ENCODE measurements around the gene UBR1.
A peak's percentile ranks its signal among the peaks of the same experiment; 100 is the strongest.
"Not testable (repeated sequence)": the region's sequence is repeated elsewhere in the genome, so short reads cannot be mapped to it uniquely, and the experiment has no call there.

Gene UBR1

GRCh38 chr15:43105778-43106485 is at the start of gene UBR1:
TSS of gene UBR1 (minus strand) at chr15:43106038. CDS start at chr15:43106022, 16 bp downstream.
- in situ Hi-C loops (cut with MboI; ENCODE audit: low pct_unique_long_range_greater_than_20kb, low sequenced_read_pairs) = no loop called here
- peak; percentile 91 for DNase-seq

GRCh38 chr15:43153269-43153668 is 47.4 kb upstream of the UBR1 start:
- in situ Hi-C loops (cut with MboI; ENCODE audit: low pct_unique_long_range_greater_than_20kb, low sequenced_read_pairs) = no loop called here
- no peak for DNase-seq

- in situ Hi-C loops (cut with MboI; ENCODE audit: low pct_unique_long_range_greater_than_20kb, low sequenced_read_pairs) = no loop called here
- DNase-seq = no peak
Observed at GRCh38 chr15:43151688-43152087, 45.9 kb upstream of the UBR1 start.

GRCh38 chr15:43150191-43150929 is 44.5 kb upstream of the UBR1 start:
- in situ Hi-C loops (cut with MboI; ENCODE audit: low pct_unique_long_range_greater_than_20kb, low sequenced_read_pairs) = no loop called here
- no peak for DNase-seq

GRCh38 chr15:43146184-43146583 is 40.3 kb upstream of the UBR1 start:
- in situ Hi-C loops (cut with MboI; ENCODE audit: low pct_unique_long_range_greater_than_20kb, low sequenced_read_pairs) = no loop called here
- no peak for DNase-seq

GRCh38 chr15:43144512-43144911 is 38.7 kb upstream of the UBR1 start:
- in situ Hi-C loops (cut with MboI; ENCODE audit: low pct_unique_long_range_greater_than_20kb, low sequenced_read_pairs) = no loop called here
- DNase-seq = peak; percentile 35

GRCh38 chr15:43143203-43143941 is 37.5 kb upstream of the UBR1 start:
- in situ Hi-C loops (cut with MboI; ENCODE audit: low pct_unique_long_range_greater_than_20kb, low sequenced_read_pairs) = no loop called here
- DNase-seq = no peak

- in situ Hi-C loops (cut with MboI; ENCODE audit: low pct_unique_long_range_greater_than_20kb, low sequenced_read_pairs) = no loop called here
- DNase-seq = no peak
Observed at GRCh38 chr15:43135351-43135750, 29.5 kb upstream of the UBR1 start.

GRCh38 chr15:43134157-43134635 is 28.4 kb upstream of the UBR1 start:
- peak; percentile 23 for DNase-seq

GRCh38 chr15:43133430-43134156 is 27.8 kb upstream of the UBR1 start, which contains the start of gene TMEM62:
TSS of gene TMEM62 (plus strand) at chr15:43133586. CDS start at chr15:43133803, 217 bp downstream.
- DNase-seq = peak; percentile 77
- in situ Hi-C loops (cut with MboI; ENCODE audit: low pct_unique_long_range_greater_than_20kb, low sequenced_read_pairs) = no loop called here

More at GRCh38 chr15:43134157-43134635, 28.4 kb upstream of the UBR1 start:
- in situ Hi-C loops (cut with MboI; ENCODE audit: low pct_unique_long_range_greater_than_20kb, low sequenced_read_pairs) = no loop called here

GRCh38 chr15:43132830-43133429 is 27.1 kb upstream of the UBR1 start:
- DNase-seq = no peak
- in situ Hi-C loops (cut with MboI; ENCODE audit: low pct_unique_long_range_greater_than_20kb, low sequenced_read_pairs) = no loop called here

GRCh38 chr15:43128980-43129335 is 23.1 kb upstream of the UBR1 start:
- DNase-seq = no peak
- in situ Hi-C loops (cut with MboI; ENCODE audit: low pct_unique_long_range_greater_than_20kb, low sequenced_read_pairs) = no loop called here

GRCh38 chr15:43128174-43128979 is 22.5 kb upstream of the UBR1 start:
- in situ Hi-C loops (cut with MboI; ENCODE audit: low pct_unique_long_range_greater_than_20kb, low sequenced_read_pairs) = not testable (repeated sequence)
- DNase-seq = peak; percentile 50

GRCh38 chr15:43127752-43128151 is 21.9 kb upstream of the UBR1 start:
- in situ Hi-C loops (cut with MboI; ENCODE audit: low pct_unique_long_range_greater_than_20kb, low sequenced_read_pairs) = no loop called here
- peak; percentile 58 for DNase-seq

GRCh38 chr15:43126356-43126755 is 20.5 kb upstream of the UBR1 start:
- no peak for DNase-seq
- in situ Hi-C loops (cut with MboI; ENCODE audit: low pct_unique_long_range_greater_than_20kb, low sequenced_read_pairs) = no loop called here

GRCh38 chr15:43125100-43125661 is 19.3 kb upstream of the UBR1 start:
- no peak for DNase-seq
- in situ Hi-C loops (cut with MboI; ENCODE audit: low pct_unique_long_range_greater_than_20kb, low sequenced_read_pairs) = no loop called here

GRCh38 chr15:43121863-43122262 is 16.0 kb upstream of the UBR1 start:
- no peak for DNase-seq
- in situ Hi-C loops (cut with MboI; ENCODE audit: low pct_unique_long_range_greater_than_20kb, low sequenced_read_pairs) = no loop called here

- no peak for DNase-seq
- in situ Hi-C loops (cut with MboI; ENCODE audit: low pct_unique_long_range_greater_than_20kb, low sequenced_read_pairs) = no loop called here
Observed at GRCh38 chr15:43118829-43119228, 13.0 kb upstream of the UBR1 start.

All from KBM-7 (cell line).